Transverse colon (tissue), 4 donors: Measurements from ENCODE around the gene INA.

Experiments used
- EP300 ChIP-seq: sonication (generic); formaldehyde crosslinking; IDR thresholded peaks from one replicate; pipeline ENCODE4 v1.6.1; 2017; ENCODE audit warnings: antibody characterized with exemption, low read depth
- POLR2A ChIP-seq: fragments of 450-650 bp; IDR thresholded peaks from one replicate; pipeline ENCODE4 v1.6.1; 2016; ENCODE audit warnings: antibody characterized with exemption, mild to moderate bottlenecking, moderate library complexity
- POLR2AphosphoS5 ChIP-seq, 3 donors: sonication (generic); formaldehyde crosslinking; IDR thresholded peaks; one replicate each; pipeline ENCODE4 v1.6.1; 2016; ENCODE audit warnings: antibody characterized with exemption in 3 of 3
- TF ChIP-seq, protein P1 (sequence below), 5 experiments: fragments of 200-600 bp in 3 of 5; fragments of 450-650 bp in 2 of 5; sonication (generic) in 3 of 5; IDR thresholded peaks; 1 replicate in 2 of 5; 2 replicates in 3 of 5; pipeline ENCODE4 v1.5.1; 2016 to 2017; ENCODE audit warnings: antibody characterized with exemption in 5 of 5, inconsistent platforms in 3 of 5, mild to moderate bottlenecking in 2 of 5, moderate library complexity in 1 of 5

- TF ChIP-seq, protein P1, sequence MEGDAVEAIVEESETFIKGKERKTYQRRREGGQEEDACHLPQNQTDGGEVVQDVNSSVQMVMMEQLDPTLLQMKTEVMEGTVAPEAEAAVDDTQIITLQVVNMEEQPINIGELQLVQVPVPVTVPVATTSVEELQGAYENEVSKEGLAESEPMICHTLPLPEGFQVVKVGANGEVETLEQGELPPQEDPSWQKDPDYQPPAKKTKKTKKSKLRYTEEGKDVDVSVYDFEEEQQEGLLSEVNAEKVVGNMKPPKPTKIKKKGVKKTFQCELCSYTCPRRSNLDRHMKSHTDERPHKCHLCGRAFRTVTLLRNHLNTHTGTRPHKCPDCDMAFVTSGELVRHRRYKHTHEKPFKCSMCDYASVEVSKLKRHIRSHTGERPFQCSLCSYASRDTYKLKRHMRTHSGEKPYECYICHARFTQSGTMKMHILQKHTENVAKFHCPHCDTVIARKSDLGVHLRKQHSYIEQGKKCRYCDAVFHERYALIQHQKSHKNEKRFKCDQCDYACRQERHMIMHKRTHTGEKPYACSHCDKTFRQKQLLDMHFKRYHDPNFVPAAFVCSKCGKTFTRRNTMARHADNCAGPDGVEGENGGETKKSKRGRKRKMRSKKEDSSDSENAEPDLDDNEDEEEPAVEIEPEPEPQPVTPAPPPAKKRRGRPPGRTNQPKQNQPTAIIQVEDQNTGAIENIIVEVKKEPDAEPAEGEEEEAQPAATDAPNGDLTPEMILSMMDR (IDR thresholded peaks at IDR 0.05) = no peak
- no peak for TF ChIP-seq POLR2A
- TF ChIP-seq EP300 = no peak
- no peak for TF ChIP-seq POLR2AphosphoS5 (IDR thresholded peaks at IDR 0.05)
Measured at GRCh38 chr10:103257812-103258211, 19.1 kb upstream of the INA start.
